SK-N-SH (cell line): Measurements from ENCODE around the gene ZNF664.

Source experiments
- ELF1 ChIP-seq: IDR thresholded peaks from 2 replicates; pipeline ENCODE4 v1.4.0; 2012
- EP300 ChIP-seq, 2 experiments: IDR thresholded peaks; 2 replicates each; pipeline versions ENCODE4 v1.4.0 to v1.6.1; 2012; ENCODE audit warnings: borderline replicate concordance in 1 of 2, low read depth in 1 of 2, low read length in 1 of 2
- JUND ChIP-seq: IDR thresholded peaks from 2 replicates; pipeline ENCODE4 v1.4.0; 2012
- POLR2AphosphoS5 ChIP-seq: IDR thresholded peaks from 2 replicates; pipeline ENCODE4 v1.6.1; 2012; ENCODE audit warnings: low read depth, low read length
- RAD21 ChIP-seq: IDR thresholded peaks from 2 replicates; pipeline ENCODE4 v1.6.1; 2012; ENCODE audit warnings: mild to moderate bottlenecking, low read length
- TEAD4 ChIP-seq: IDR thresholded peaks from 2 replicates; pipeline ENCODE4 v1.4.0; 2012; ENCODE audit warnings: mild to moderate bottlenecking, borderline replicate concordance; ENCODE audit not compliant: insufficient read depth
- USF1 ChIP-seq: IDR thresholded peaks from 2 replicates; pipeline ENCODE4 v1.4.0; 2012; ENCODE audit warnings: low read depth, borderline replicate concordance
- USF2 ChIP-seq: fragments of 150-350 bp; IDR thresholded peaks from 2 replicates; pipeline ENCODE4 v1.6.1; 2017; ENCODE audit warnings: antibody characterized with exemption, low read length, low read depth, borderline replicate concordance
- TF ChIP-seq, protein P1 (sequence below): fragments of 200-600 bp; sonication (generic); IDR thresholded peaks from 2 replicates; pipeline ENCODE4 v1.6.1; 2017; ENCODE audit warnings: antibody characterized with exemption, mild to moderate bottlenecking, moderate library complexity

DNA sequence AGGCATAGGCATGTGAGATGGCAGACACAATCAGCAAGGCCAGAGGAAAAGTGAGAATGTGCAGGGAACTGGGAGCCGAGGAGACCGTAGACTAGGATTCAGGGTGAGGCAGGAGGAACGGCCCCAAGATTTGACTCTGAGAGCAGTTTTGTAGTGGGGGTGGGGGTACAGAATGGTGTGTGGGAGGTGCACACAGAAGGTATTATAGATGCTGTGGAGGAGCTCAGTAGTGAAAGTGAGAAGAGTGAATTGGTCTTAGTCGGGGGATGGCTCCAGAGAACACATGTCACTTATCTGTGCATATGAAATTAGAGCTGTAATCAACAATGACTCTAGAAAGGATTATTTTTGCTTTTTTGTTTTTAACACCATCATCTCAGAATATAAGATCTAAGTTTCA, 11.9 kb downstream of the ZNF664 start:
- no peak for TF ChIP-seq RAD21
- TF ChIP-seq, protein P1, sequence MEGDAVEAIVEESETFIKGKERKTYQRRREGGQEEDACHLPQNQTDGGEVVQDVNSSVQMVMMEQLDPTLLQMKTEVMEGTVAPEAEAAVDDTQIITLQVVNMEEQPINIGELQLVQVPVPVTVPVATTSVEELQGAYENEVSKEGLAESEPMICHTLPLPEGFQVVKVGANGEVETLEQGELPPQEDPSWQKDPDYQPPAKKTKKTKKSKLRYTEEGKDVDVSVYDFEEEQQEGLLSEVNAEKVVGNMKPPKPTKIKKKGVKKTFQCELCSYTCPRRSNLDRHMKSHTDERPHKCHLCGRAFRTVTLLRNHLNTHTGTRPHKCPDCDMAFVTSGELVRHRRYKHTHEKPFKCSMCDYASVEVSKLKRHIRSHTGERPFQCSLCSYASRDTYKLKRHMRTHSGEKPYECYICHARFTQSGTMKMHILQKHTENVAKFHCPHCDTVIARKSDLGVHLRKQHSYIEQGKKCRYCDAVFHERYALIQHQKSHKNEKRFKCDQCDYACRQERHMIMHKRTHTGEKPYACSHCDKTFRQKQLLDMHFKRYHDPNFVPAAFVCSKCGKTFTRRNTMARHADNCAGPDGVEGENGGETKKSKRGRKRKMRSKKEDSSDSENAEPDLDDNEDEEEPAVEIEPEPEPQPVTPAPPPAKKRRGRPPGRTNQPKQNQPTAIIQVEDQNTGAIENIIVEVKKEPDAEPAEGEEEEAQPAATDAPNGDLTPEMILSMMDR, result no peak
- TF ChIP-seq POLR2AphosphoS5, result no peak
- no peak for TF ChIP-seq EP300 (IDR thresholded peaks at IDR 0.05; ENCODE audit: borderline replicate concordance in 1 of 2, low read depth in 1 of 2, low read length in 1 of 2)
- no peak for TF ChIP-seq TEAD4
- no peak for TF ChIP-seq USF2
- no peak for TF ChIP-seq USF1
- TF ChIP-seq ELF1, result no peak
- TF ChIP-seq JUND, result no peak
